ENCODE results near the gene FAM168A.

GRCh38 chr11:73528013-73528412 lies 69.9 kb downstream of the FAM168A start:
- TF ChIP-seq CTCF (IDR thresholded peaks at IDR 0.05) (no peak), POLR2A (IDR thresholded peaks at IDR 0.05) (no peak)
